Measurements from ENCODE around the gene ASAP3.

ASAP3 gene

GRCh38 chr1:23477359-23478144 is 6.4 kb downstream of the ASAP3 start:
- no peak for DNase-seq (ENCODE audit: low read depth, low spot score)

GRCh38 chr1:23475641-23476040 is 8.3 kb downstream of the ASAP3 start:
- no peak for DNase-seq (ENCODE audit: low read depth, low spot score)

- no peak for DNase-seq (ENCODE audit: low read depth, low spot score)
Observed at GRCh38 chr1:23475134-23475628, 8.8 kb downstream of the ASAP3 start.

- DNase-seq (ENCODE audit: low read depth, low spot score), result no peak
Observed at GRCh38 chr1:23473037-23473800, 10.8 kb downstream of the ASAP3 start.

GRCh38 chr1:23472351-23473036 is 11.5 kb downstream of the ASAP3 start:
- DNase-seq (ENCODE audit: low read depth, low spot score), result no peak

- DNase-seq (ENCODE audit: low read depth, low spot score), result no peak
Observed at GRCh38 chr1:23471473-23472075, 12.4 kb downstream of the ASAP3 start.

- no peak for DNase-seq (ENCODE audit: low read depth, low spot score)
Observed at GRCh38 chr1:23470282-23471070, 13.5 kb downstream of the ASAP3 start.

- no peak for DNase-seq (ENCODE audit: low read depth, low spot score)
Observed at GRCh38 chr1:23469372-23469982, 14.5 kb downstream of the ASAP3 start.

- no peak for DNase-seq (ENCODE audit: low read depth, low spot score)
Observed at GRCh38 chr1:23466423-23466989, 17.5 kb downstream of the ASAP3 start.

- no peak for DNase-seq (ENCODE audit: low read depth, low spot score)
Observed at GRCh38 chr1:23463286-23463685, 20.7 kb downstream of the ASAP3 start.

GRCh38 chr1:23462766-23463165 is 21.2 kb downstream of the ASAP3 start:
- DNase-seq (ENCODE audit: low read depth, low spot score), result no peak

GRCh38 chr1:23461050-23461449 is 22.9 kb downstream of the ASAP3 start:
- no peak for DNase-seq (ENCODE audit: low read depth, low spot score)

GRCh38 chr1:23460519-23460918 is 23.5 kb downstream of the ASAP3 start:
- no peak for DNase-seq (ENCODE audit: low read depth, low spot score)

GRCh38 chr1:23459338-23459757 is 24.6 kb downstream of the ASAP3 start:
- no peak for DNase-seq (ENCODE audit: low read depth, low spot score)

- DNase-seq (ENCODE audit: low read depth, low spot score), result no peak
Observed at GRCh38 chr1:23456226-23456625, 27.8 kb downstream of the ASAP3 start.

GRCh38 chr1:23453455-23454000 is 30.5 kb downstream of the ASAP3 start:
- no peak for DNase-seq (ENCODE audit: low read depth, low spot score)

GRCh38 chr1:23452011-23452411 is 32.0 kb downstream of the ASAP3 start:
- no peak for DNase-seq (ENCODE audit: low read depth, low spot score)

GRCh38 chr1:23451441-23451840 is 32.5 kb downstream of the ASAP3 start:
- no peak for DNase-seq (ENCODE audit: low read depth, low spot score)

- no peak for DNase-seq (ENCODE audit: low read depth, low spot score)
Observed at GRCh38 chr1:23450894-23451293, 33.1 kb downstream of the ASAP3 start.

- no peak for DNase-seq (ENCODE audit: low read depth, low spot score)
Observed at GRCh38 chr1:23449958-23450357, 34.0 kb downstream of the ASAP3 start.
